DOHH2 (cell line): ENCODE results near the gene USP48.
"Not testable (repeated sequence)": the region's sequence is repeated elsewhere in the genome, so short reads cannot be mapped to it uniquely, and the experiment has no call there.

ENCODE experiments used
- EZH2phosphoT487 ChIP-seq: fragments of 200-600 bp; sonication (generic); IDR thresholded peaks from 2 replicates; pipeline ENCODE4 v1.6.1; 2017; ENCODE audit warnings: borderline replicate concordance, mild to moderate bottlenecking, antibody characterized with exemption, low read length, moderate library complexity, mixed read lengths
- TF ChIP-seq, protein P1 (sequence below): fragments of 200-600 bp; sonication (generic); IDR thresholded peaks from one replicate; pipeline ENCODE4 v1.5.1; 2014; ENCODE audit warnings: antibody characterized with exemption, mild to moderate bottlenecking, low read depth, low read length; ENCODE audit not compliant: poor library complexity, severe bottlenecking

DNA sequence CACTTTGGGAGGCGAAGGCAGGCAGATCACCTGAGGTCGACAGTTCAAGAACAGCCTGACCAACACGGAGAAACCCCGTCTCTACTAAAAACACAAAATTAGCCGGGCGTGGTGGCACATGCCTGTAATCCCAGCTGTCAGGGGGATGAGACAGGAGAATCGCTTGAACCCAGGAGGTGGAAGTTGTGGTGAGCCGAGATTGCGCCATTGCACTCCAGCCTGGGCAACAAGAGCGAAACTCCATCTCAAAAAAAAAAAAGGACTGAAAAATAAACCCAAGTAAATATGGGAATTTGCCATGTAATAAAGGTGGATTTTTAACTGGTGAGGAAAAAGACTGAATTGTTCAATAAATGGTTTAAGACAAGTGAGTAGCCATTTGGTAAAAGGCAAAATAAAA lies 11.3 kb downstream of the USP48 start:
- TF ChIP-seq, protein P1, sequence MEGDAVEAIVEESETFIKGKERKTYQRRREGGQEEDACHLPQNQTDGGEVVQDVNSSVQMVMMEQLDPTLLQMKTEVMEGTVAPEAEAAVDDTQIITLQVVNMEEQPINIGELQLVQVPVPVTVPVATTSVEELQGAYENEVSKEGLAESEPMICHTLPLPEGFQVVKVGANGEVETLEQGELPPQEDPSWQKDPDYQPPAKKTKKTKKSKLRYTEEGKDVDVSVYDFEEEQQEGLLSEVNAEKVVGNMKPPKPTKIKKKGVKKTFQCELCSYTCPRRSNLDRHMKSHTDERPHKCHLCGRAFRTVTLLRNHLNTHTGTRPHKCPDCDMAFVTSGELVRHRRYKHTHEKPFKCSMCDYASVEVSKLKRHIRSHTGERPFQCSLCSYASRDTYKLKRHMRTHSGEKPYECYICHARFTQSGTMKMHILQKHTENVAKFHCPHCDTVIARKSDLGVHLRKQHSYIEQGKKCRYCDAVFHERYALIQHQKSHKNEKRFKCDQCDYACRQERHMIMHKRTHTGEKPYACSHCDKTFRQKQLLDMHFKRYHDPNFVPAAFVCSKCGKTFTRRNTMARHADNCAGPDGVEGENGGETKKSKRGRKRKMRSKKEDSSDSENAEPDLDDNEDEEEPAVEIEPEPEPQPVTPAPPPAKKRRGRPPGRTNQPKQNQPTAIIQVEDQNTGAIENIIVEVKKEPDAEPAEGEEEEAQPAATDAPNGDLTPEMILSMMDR: not testable (repeated sequence)
- TF ChIP-seq EZH2phosphoT487: not testable (repeated sequence)
